Kidney capillary endothelial cell (primary cell): Measurements from ENCODE around the gene ITGB3.
"Not testable (repeated sequence)": the region's sequence is repeated elsewhere in the genome, so short reads cannot be mapped to it uniquely, and the experiment has no call there.

ENCODE experiments used
- DNase-seq: peaks from one replicate; pipeline ENCODE4 v3.0.0-alpha.2; 2018; ENCODE audit warnings: low spot score

ITGB3 gene

GRCh38 chr17:47244697-47245096, 8.9 kb upstream of the ITGB3 start:
- DNase-seq: no peak

GRCh38 chr17:47246120-47246519, 7.5 kb upstream of the ITGB3 start:
- no peak for DNase-seq

GRCh38 chr17:47250855-47251254, 2.8 kb upstream of the ITGB3 start:
- DNase-seq: no peak

- DNase-seq: no peak
These were observed 2.1 kb upstream of the ITGB3 start for GRCh38 chr17:47251421-47251940.

- DNase-seq: no peak
These were observed 1.4 kb upstream of the ITGB3 start for GRCh38 chr17:47252209-47252608.

GRCh38 chr17:47252766-47253512, 688 bp upstream of the ITGB3 start:
- no peak for DNase-seq

- DNase-seq: no peak
These were observed 846 bp downstream of the ITGB3 start for GRCh38 chr17:47254403-47254943.

GRCh38 chr17:47257651-47258339, 4.2 kb downstream of the ITGB3 start:
- DNase-seq: no peak

GRCh38 chr17:47262586-47262985, 9.0 kb downstream of the ITGB3 start:
- peak; percentile 72 for DNase-seq

- DNase-seq: no peak
These were observed 10.5 kb downstream of the ITGB3 start for GRCh38 chr17:47264166-47264565.

- peak; percentile 87 for DNase-seq
These were observed 12.4 kb downstream of the ITGB3 start for GRCh38 chr17:47265983-47266541.

- DNase-seq: no peak
These were observed 13.2 kb downstream of the ITGB3 start for GRCh38 chr17:47266782-47267181.

GRCh38 chr17:47267354-47267828, 13.8 kb downstream of the ITGB3 start:
- DNase-seq: no peak

GRCh38 chr17:47268964-47269363, 15.3 kb downstream of the ITGB3 start:
- DNase-seq: not testable (repeated sequence)

GRCh38 chr17:47269561-47270280, 16.1 kb downstream of the ITGB3 start:
- DNase-seq: not testable (repeated sequence)

GRCh38 chr17:47270946-47271705, 17.5 kb downstream of the ITGB3 start:
- DNase-seq: no peak

- DNase-seq: no peak
These were observed 18.9 kb downstream of the ITGB3 start for GRCh38 chr17:47272491-47272890.

GRCh38 chr17:47273245-47273644, 19.6 kb downstream of the ITGB3 start:
- no peak for DNase-seq

- DNase-seq: no peak
These were observed 20.9 kb downstream of the ITGB3 start for GRCh38 chr17:47274319-47275069.

GRCh38 chr17:47275245-47275984, 21.8 kb downstream of the ITGB3 start:
- no peak for DNase-seq
